ENCODE measurements around the gene GGA3.

DNA sequence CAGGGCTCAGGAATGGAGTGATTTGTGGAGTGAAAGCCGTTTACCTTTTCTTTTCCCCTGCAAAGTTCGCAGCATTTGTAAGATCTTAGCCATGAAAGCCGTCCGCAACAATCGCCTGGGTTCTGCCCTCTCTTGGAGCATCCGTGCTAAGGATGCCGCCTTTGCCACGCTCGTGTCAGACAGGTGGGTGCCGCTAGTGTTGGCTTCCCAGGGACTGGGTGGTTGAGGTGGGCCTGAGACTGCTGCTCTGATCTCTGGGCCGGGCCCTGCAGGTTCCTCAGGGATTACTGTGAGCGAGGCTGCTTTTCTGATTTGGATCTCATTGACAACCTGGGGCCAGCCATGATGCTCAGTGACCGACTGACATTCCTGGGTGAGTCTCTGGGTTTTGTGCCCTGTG, 28.6 kb downstream of the GGA3 start:
- TF ChIP-seq, protein P1, sequence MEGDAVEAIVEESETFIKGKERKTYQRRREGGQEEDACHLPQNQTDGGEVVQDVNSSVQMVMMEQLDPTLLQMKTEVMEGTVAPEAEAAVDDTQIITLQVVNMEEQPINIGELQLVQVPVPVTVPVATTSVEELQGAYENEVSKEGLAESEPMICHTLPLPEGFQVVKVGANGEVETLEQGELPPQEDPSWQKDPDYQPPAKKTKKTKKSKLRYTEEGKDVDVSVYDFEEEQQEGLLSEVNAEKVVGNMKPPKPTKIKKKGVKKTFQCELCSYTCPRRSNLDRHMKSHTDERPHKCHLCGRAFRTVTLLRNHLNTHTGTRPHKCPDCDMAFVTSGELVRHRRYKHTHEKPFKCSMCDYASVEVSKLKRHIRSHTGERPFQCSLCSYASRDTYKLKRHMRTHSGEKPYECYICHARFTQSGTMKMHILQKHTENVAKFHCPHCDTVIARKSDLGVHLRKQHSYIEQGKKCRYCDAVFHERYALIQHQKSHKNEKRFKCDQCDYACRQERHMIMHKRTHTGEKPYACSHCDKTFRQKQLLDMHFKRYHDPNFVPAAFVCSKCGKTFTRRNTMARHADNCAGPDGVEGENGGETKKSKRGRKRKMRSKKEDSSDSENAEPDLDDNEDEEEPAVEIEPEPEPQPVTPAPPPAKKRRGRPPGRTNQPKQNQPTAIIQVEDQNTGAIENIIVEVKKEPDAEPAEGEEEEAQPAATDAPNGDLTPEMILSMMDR (IDR thresholded peaks at IDR 0.05 in 8 of 11, conservative IDR thresholded peaks at IDR 0.05 in 3 of 11): no peak
- peak in 2 of 3 donors; percentile 18 to 60 for TF ChIP-seq POLR2AphosphoS5 (IDR thresholded peaks at IDR 0.05)
